MCF 10A (cell line): ENCODE data around the gene FAM209A. TPM values are rescaled to one million over a fixed set of nuclear protein-coding genes. Genes with fewer than 3 reads are reported as not detected.
"Not testable (repeated sequence)": the region's sequence is repeated elsewhere in the genome, so short reads cannot be mapped to it uniquely, and the experiment has no call there.

ENCODE experiments used
- BruUV-seq: library from RNA; stranded (reverse); fragments of 400-500 nt; replicated peaks from 2 replicates; lab custom pipeline; 2021; lab: Mats Ljungman, UMichigan
- CTCF ChIA-PET: fragments of 300-600 bp; sonication (Branson Sonifier 250); formaldehyde crosslinking; extraction: SDS; loops from one replicate; lab custom pipeline; 2021; ENCODE audit warnings: antibody characterized with exemption, inconsistent platforms; lab: Yijun Ruan, JAX
- POLR2A ChIA-PET: fragments of 300-600, 350-650 bp; sonication (Branson Sonifier 250); formaldehyde crosslinking; extraction: SDS; loops from one replicate; lab custom pipeline; 2020; ENCODE audit warnings: antibody characterized with exemption, inconsistent platforms; lab: Yijun Ruan, JAX
- DNase-seq: peaks from one replicate; pipeline ENCODE4 v3.0.0-alpha.2; 2018; ENCODE audit not compliant: unreplicated experiment
- H3K27ac Mint-ChIP-seq: one replicate; pipeline ENCODE4 v1.8.0; 2022; ENCODE audit warnings: mild to moderate bottlenecking, low read depth, mixed read lengths; ENCODE audit not compliant: unreplicated experiment
- H3K27me3 Mint-ChIP-seq: one replicate; pipeline ENCODE4 v1.8.0; 2022; ENCODE audit warnings: mixed read lengths; ENCODE audit not compliant: insufficient read depth, unreplicated experiment
- H3K36me3 Mint-ChIP-seq: one replicate; pipeline ENCODE4 v1.8.0; 2022; ENCODE audit warnings: mild to moderate bottlenecking, moderate library complexity, mixed read lengths; ENCODE audit not compliant: insufficient read depth, unreplicated experiment
- H3K4me1 Mint-ChIP-seq: one replicate; pipeline ENCODE4 v1.8.0; 2022; ENCODE audit warnings: mixed read lengths; ENCODE audit not compliant: insufficient read depth, unreplicated experiment
- H3K4me3 Mint-ChIP-seq: one replicate; pipeline ENCODE4 v1.8.0; 2022; ENCODE audit warnings: mild to moderate bottlenecking, moderate library complexity, mixed read lengths; ENCODE audit not compliant: unreplicated experiment
- H3K9me3 Mint-ChIP-seq: one replicate; pipeline ENCODE4 v1.8.0; 2022; ENCODE audit warnings: mixed read lengths; ENCODE audit not compliant: unreplicated experiment
- intact Hi-C: fragments of 100-400 bp; cut with micrococcal nuclease; formaldehyde crosslinking; loops from 2 replicates; pipeline ENCODE4 v1.14.1; 2022
- total RNA-seq: library from RNA; stranded (reverse); gene quantifications from 2 replicates; pipeline ENCODE4 v1.2.3, GENCODE V29; 2022
- TF ChIP-seq, protein P1 (sequence below): fragments of 200-600 bp; IDR thresholded peaks from one replicate; pipeline ENCODE4 v1.8.0; 2022; ENCODE audit warnings: antibody characterized with exemption, mild to moderate bottlenecking; ENCODE audit not compliant: unreplicated experiment

Gene FAM209A
- total RNA-seq, 1 experiment from 2014 or later = not detected

DNA sequence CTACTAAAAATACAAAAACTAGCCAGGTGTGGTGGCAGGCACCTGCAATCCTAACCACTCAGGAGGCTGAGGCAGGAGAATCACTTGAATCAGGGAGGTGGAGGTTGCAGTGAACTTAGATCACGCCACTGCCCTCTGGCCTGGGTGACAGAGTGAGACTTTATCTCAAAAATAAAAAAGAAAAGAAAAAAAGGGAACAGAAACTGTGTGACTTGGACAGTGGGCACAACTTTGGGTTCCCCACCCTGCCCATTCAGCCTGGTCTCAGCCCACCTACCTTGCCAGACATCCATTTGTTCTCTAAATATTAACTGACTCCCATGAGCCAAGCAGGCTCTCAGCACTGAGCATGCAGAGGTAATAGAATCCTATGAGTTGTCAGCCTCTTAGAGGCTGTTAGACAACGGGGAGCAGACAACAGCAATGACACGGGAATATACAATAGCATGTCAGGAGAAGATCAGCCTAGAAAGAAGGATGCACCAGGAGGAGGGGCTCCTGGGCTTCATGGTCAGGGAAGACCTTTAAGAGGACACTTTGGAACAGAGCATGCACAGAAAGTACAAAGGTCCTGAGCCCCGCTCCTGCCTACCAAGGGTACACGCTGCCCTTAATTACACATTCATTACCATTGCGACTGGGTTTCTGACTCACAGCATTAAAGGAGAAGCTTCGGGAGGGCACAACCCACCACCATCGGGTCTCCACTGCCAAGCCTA, 28.5 kb downstream of the FAM209A start:
- peaks cover 7% of the 10 kb centered on the region for H3K9me3 Mint-ChIP-seq
- ChIA-PET CTCF (interaction anchor here (0.6 to 3.3 kb wide), 3 partner anchors 24 to 421 kb away, joined by 4 to 32 read pairs (median 4); no protein-coding TSS in a partner anchor), POLR2A (interaction anchor here (4.3 kb wide), 1 partner anchor 22 kb away, joined by 48 read pairs; no protein-coding TSS in a partner anchor)
- intact Hi-C loops = loop anchor here (5.0 to 10.0 kb wide), 2 partner anchors 232 to 794 kb away; no protein-coding TSS in a partner anchor
- peaks cover 11% of the 10 kb centered on the region for H3K4me1 Mint-ChIP-seq
- H3K36me3 Mint-ChIP-seq = no peaks in the 10 kb centered on the region
- TF ChIP-seq, protein P1, sequence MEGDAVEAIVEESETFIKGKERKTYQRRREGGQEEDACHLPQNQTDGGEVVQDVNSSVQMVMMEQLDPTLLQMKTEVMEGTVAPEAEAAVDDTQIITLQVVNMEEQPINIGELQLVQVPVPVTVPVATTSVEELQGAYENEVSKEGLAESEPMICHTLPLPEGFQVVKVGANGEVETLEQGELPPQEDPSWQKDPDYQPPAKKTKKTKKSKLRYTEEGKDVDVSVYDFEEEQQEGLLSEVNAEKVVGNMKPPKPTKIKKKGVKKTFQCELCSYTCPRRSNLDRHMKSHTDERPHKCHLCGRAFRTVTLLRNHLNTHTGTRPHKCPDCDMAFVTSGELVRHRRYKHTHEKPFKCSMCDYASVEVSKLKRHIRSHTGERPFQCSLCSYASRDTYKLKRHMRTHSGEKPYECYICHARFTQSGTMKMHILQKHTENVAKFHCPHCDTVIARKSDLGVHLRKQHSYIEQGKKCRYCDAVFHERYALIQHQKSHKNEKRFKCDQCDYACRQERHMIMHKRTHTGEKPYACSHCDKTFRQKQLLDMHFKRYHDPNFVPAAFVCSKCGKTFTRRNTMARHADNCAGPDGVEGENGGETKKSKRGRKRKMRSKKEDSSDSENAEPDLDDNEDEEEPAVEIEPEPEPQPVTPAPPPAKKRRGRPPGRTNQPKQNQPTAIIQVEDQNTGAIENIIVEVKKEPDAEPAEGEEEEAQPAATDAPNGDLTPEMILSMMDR = no peak
- DNase-seq = no peak
- no peak overlapping the region for H3K4me3 Mint-ChIP-seq
- peaks cover 18% of the 10 kb centered on the region for H3K27me3 Mint-ChIP-seq
- BruUV-seq = no TSS peak
- no peak overlapping the region for H3K27ac Mint-ChIP-seq

DNA sequence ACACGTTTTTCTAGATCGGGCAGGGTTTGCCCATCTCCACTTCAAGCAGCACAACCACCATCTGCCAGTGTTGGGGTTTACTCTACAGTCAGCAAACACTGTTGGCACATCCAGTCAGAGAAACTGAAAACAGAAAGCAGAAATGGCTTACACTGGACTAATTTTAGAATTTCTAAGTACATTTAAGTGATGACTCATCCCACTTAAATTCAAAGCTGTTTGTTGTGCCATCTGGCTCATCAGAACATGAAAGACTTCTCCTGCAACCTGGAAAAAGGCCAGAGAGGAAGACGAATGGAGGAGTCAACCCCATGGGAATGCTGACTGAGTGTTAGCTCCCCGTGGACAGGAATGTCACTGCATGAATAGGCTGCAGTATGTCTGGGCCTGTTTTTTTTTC, 30.3 kb downstream of the FAM209A start:
- Mint-ChIP-seq H3K27me3 (peaks cover 10% of the 10 kb centered on the region), H3K4me3 (peak overlapping the region; percentile 55), H3K9me3 (peaks cover 7% of the 10 kb centered on the region), H3K4me1 (peaks cover 11% of the 10 kb centered on the region), H3K36me3 (no peaks in the 10 kb centered on the region), H3K27ac (peak overlapping the region; percentile 87)
- BruUV-seq = no TSS peak
- TF ChIP-seq, protein P1 = no peak
- POLR2A ChIA-PET = interaction anchor here (0.5 to 4.3 kb wide), 18 partner anchors 12 to 1577 kb away, joined by 3 to 48 read pairs (median 3); partner anchors contain the start of gene TFAP2C
- peak; percentile 99 for DNase-seq
- CTCF ChIA-PET = interaction anchor here (0.6 to 1.5 kb wide), 10 partner anchors 10 to 505 kb away, joined by 3 to 9 read pairs (median 4); no protein-coding TSS in a partner anchor
- intact Hi-C loops = loop anchor here (1.0 to 10.0 kb wide), 5 partner anchors 22 to 792 kb away; no protein-coding TSS in a partner anchor

DNA sequence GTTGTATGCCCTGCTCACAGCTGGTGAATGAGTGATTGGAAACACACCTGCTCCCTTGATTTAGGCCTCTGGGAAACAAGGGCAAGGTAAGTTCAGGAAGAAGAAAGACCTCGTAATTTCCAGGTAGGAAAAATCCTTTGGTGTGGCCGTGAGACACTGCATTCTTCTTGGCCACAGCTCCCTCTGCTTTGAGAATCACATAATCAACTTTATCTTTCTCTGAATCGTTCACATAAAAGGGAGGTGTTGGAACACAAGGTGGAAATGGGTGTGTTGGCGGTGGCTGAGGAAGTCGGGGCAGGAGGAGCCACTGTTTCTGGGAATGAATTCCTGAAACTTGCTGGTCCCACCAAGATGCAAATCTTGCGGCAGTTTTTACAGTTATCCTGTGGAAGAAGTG, 34.4 kb downstream of the FAM209A start:
- H3K27me3 Mint-ChIP-seq = no peaks in the 10 kb centered on the region
- intact Hi-C loops = loop anchor here (10.0 kb wide), 1 partner anchor 226 kb away; no protein-coding TSS in a partner anchor
- no peak for DNase-seq
- TF ChIP-seq, protein P1 = no peak
- peaks cover 7% of the 10 kb centered on the region for H3K9me3 Mint-ChIP-seq
- H3K27ac Mint-ChIP-seq = no peak overlapping the region
- no TSS peak for BruUV-seq
- no peak overlapping the region for H3K4me3 Mint-ChIP-seq
- CTCF ChIA-PET = interaction anchor here (1.1 to 2.1 kb wide), 4 partner anchors 8 to 513 kb away, joined by 3 to 6 read pairs (median 4); no protein-coding TSS in a partner anchor
- H3K36me3 Mint-ChIP-seq = no peaks in the 10 kb centered on the region
- POLR2A ChIA-PET = interaction anchor here (3.2 kb wide), 1 partner anchor 16 kb away, joined by 13 read pairs; no protein-coding TSS in a partner anchor
- peaks cover 11% of the 10 kb centered on the region for H3K4me1 Mint-ChIP-seq

DNA sequence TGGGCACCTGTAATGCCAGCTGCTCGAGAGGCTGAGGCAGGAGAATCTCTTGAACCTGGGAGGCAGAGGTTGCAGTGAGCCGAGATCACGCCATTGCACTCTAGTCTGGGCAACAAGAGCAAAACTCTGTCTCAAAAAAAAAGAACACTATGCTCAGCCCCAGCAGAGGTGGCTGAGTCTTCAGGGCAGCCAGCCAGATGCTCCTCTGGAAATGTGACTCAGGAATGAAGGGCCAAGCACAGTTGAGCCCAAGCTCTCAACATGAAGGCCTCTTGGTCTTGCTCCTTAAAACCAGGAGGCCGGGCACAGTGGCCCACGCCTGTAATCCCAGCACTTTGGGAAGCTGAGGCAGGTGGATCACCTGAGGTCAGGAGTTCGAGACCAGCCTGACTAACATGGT, 40.0 kb downstream of the FAM209A start:
- CTCF ChIA-PET = interaction anchor here (0.9 to 4.6 kb wide), 3 partner anchors 10 to 14 kb away, joined by 3 to 41 read pairs (median 3); no protein-coding TSS in a partner anchor
- intact Hi-C loops = not testable (repeated sequence)

More for the DNA sequence above, 40.0 kb downstream of the FAM209A start:
- H3K27me3 Mint-ChIP-seq, H3K9me3 Mint-ChIP-seq, H3K4me3 Mint-ChIP-seq, DNase-seq, BruUV-seq, H3K27ac Mint-ChIP-seq, POLR2A ChIA-PET, H3K36me3 Mint-ChIP-seq, H3K4me1 Mint-ChIP-seq: not testable (repeated sequence)
